Loucy (cell line): ENCODE results near the gene ADARB1.

ENCODE experiments used
- EZH2phosphoT487 ChIP-seq: fragments of 200-600 bp; IDR thresholded peaks from 2 replicates; pipeline ENCODE4 v1.6.1; 2018; ENCODE audit warnings: antibody characterized with exemption, mild to moderate bottlenecking, moderate library complexity, borderline replicate concordance
- TF ChIP-seq, protein P1 (sequence below): fragments of 200-600 bp; sonication (generic); conservative IDR thresholded peaks from 2 replicates; pipeline ENCODE4 v1.5.1; 2014; ENCODE audit warnings: mild to moderate bottlenecking, antibody characterized with exemption, low read length

DNA sequence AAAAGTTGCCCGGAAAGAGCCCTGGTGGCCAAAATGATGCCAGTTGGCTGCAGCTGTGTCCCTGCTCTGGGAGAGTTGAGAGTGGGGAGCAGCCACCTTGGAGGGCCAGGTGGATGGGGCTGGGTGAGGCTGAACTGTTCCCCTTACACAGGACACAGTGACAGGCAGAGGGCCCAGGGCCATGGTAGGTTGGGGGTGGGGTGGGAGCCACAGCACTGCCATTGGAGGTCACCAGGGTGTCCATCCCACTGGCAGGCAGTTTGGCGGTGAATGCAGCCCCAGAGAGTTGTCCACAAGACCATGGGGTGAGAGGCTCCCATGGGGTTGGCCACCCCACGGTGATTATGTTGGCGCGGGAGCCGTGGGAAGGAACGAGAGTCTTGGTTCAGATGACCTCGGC lies 125.7 kb downstream of the ADARB1 start:
- TF ChIP-seq, protein P1, sequence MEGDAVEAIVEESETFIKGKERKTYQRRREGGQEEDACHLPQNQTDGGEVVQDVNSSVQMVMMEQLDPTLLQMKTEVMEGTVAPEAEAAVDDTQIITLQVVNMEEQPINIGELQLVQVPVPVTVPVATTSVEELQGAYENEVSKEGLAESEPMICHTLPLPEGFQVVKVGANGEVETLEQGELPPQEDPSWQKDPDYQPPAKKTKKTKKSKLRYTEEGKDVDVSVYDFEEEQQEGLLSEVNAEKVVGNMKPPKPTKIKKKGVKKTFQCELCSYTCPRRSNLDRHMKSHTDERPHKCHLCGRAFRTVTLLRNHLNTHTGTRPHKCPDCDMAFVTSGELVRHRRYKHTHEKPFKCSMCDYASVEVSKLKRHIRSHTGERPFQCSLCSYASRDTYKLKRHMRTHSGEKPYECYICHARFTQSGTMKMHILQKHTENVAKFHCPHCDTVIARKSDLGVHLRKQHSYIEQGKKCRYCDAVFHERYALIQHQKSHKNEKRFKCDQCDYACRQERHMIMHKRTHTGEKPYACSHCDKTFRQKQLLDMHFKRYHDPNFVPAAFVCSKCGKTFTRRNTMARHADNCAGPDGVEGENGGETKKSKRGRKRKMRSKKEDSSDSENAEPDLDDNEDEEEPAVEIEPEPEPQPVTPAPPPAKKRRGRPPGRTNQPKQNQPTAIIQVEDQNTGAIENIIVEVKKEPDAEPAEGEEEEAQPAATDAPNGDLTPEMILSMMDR: no peak
- no peak for TF ChIP-seq EZH2phosphoT487
